ENCODE results near the gene CYREN.
"Not testable (repeated sequence)": the region's sequence is repeated elsewhere in the genome, so short reads cannot be mapped to it uniquely, and the experiment has no call there.

The CYREN gene, protein sequence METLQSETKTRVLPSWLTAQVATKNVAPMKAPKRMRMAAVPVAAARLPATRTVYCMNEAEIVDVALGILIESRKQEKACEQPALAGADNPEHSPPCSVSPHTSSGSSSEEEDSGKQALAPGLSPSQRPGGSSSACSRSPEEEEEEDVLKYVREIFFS

DNA sequence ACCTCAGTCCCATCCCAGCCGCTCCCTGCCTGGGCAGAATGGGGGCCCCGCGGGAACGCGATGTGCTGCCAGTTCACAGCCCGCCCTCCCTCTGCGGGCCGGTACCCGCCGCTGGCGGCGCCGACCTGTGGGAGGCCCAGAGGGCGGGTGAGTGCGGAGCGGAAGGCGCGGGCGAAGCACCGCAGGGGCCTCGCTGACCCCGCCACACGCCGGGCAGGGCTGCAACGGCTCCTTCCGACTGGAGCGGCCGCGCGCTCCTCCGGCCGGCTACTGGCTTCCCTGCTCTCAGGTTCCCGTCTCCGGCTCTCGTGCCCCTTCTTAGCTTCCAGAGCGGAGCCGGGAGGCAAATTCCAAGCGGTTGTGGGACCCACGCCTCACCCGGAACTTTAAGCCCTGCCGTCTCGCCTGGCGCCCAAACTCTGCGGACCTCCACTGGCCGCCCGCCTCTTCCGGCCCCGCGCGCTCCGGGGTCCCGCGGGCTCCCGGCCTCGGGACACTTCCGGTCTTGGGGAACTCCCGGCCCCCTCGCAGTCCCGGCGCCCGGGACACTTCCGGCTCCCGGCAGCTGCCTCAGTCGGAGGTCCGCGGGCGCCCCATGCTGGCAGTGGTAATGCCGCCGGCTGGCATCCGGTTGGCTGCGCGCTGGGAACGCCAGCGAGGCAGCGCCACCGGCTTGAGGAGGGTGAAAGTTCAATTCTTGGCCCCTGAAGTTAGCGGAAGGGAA is at the start of gene CYREN:
TSS of gene CYREN (minus strand) at position 434 of the 724 bp plus-strand sequence. CDS start 1,785 bp downstream, outside the sequence.
- peak; percentile 99 for DNase-seq (ENCODE audit: low spot score)

DNA sequence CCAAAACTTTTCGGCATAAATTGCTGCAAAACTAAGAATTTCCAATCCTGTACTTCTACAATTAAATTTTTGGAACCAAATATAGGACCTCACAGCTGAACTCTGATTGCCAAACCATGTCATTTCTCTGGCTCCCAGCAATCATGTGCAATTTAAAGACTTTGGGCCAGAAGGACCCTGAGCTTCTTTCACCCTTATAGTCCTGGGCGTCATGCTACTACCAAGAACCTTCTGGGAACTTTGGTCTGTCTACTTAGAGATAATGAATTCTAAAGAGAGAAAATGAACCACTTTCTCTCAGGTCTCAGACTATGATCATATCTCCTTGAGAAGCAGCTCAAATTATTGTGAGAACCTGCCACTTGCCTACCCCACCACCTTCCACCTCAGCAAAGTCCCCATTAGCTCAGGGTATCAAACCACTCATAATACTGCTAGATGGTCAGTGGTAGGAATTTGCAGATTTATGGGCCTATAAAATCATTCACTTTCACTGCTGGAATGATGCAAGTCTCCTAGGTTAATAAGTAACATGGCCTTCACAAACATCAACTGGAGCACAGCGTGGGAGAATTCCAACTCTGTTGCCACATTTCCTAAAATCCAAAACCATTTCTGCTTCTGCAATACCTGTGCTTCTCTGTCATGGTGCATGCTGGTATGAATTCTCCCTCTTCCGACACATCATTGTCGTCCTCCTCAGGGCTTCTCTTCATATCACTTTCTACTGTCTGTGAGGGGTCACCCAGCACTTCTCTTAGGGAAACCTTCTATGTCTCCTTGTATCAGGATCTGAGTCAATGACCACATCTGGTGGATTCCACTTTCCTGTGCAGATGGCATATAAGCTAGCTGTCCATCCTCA is 47.4 kb upstream of the CYREN start:
- no peak for DNase-seq (ENCODE audit: low spot score)

DNA sequence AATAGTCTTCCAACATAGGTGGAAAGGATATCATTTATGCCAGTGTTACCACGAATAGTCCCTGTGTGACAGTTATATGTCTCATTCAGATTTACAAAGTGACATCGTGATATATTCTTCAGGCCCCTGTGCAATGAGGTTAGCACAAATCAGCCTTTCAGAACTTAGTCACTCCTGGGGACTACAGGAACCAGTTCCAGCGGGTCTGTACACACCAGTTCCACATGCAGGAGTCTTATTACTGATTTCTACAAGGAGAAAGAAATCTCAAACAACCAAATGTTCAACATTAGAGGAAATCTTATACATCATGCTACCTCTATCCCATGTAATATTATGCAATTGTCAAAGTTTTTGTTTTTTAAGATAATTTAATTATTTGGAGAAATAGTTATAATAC is 45.2 kb upstream of the CYREN start:
- no peak for DNase-seq (ENCODE audit: low spot score)

DNA sequence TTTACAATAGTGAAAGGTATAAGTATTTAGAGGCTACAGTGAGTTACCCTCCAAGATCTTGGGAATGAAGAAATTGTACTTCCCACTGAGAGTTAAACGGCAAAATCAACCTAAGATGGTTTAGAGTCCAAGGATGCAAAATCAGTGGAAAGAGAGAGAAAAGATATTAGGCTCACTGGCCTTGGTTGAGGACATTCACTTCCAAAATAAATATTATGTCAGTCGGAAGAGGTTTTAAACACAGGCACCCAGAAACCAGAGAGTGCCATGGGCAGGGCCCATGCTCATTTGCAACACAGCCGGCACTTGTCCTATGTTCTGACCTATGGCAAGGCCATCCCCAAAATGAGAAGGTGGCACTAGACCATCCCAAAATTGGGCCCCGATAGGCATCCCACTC is 44.7 kb upstream of the CYREN start:
- no peak for DNase-seq (ENCODE audit: low spot score)

DNA sequence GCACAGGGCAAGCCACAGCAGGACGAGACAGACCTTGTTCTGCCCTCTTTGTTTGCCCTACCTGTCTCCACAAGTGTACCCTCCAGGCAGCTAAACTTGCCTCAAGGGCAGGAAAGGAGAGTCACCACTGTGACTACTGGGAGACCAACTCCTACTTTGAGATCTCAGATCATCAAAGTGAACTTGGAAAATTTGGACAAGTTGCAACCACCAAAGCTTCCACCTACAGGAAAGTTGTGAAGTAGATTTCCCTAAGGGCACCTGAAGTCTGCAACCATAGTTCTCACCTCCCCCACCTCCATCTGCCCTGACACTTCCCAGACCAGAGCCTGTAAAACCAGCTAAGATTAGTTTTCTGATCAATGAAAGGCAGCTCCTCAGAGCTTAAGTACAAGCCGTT is 43.3 kb upstream of the CYREN start:
- no peak for DNase-seq (ENCODE audit: low spot score)

DNA sequence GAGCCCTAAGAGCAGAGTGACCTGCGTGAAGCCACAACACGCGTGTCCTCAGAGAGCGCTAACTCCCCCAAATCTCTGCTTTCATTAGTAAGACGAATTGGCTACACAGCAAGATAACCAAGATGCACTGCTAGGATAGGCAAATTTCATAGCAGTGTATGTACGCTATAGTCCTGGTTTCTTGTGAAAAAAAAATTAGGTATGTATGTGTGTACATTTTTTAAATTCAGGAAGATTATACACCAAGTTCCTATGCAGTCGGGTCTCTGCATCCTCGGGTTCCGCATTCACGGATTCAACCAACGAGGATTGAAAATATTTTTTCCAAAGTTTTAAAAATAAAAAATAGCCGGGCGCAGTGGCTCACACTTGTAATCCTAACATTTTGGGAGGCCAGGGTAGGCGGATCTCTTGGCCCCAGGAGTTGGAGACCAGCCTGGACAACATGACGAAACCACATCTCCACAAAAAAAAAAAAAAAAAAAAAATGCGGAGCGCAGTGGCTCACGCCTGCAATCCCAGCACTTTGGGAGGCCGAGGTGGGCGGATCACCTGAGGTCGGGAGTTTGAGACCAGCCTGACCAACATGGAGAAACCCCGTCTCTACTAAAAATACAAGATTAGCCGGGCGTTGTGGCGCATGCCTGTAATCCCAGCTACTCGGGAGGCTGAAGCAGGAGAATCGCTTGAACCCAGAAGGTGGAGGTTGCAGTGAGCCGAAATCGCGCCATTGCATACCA is 41.6 kb upstream of the CYREN start:
- DNase-seq (ENCODE audit: low spot score), result not testable (repeated sequence)

DNA sequence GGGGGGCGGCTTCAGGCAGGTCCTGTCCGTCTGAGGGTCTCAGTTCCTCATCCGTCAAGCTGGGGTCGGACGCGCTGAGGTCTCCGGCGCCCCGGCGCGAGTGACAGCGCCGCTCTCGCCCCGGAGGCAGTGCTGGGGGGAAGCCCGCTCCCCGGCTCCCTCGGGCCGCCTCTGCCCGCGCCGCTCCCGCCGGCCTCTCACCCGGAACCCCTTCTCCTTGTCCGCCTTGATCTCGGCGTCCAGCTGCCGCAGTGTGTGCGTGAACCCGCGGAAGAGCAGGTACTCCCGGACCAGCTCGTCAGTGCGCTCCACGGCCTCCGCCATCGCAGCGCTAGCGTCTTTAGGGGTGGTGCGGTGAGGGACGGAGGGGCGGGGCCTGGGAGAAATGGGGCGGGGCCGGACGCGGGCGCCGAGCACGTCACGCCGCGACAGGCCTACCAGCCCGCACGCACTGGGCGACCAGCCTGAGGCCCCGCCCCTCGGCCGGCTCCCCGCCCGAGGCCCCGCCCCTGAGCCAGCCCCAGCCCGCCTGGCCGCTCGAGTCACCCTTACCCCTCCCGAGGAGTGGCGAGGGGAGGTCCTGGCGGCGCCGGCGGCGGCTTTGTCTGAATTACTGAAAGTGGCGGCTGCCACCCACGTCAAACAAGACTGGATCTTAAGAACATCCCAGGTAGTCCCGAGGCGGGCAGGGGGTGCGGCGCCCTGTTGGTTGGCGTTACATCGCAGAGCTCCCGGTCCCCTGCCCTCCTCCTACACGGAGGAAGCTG is 40.9 kb upstream of the CYREN start, which contains the start of gene WDR91:
TSS of gene WDR91 (minus strand) at position 348 of the 767 bp plus-strand sequence. CDS start at position 324, 24 bp downstream.
- peak; percentile 100 for DNase-seq (ENCODE audit: low spot score)

DNA sequence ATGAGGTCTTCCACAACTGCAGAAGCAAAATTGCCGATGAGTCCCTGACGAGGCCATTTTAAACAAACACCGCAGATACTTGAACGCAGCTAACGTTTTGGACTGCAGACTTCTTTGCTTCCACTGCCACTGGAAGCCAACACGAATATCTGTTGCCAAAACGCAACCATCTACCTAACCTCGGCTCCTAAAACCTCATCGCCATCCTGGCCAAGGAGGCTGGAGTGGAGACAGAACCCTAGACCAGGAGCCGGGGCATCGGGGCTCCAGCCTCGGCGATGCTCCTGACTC is 40.3 kb upstream of the CYREN start:
- no peak for DNase-seq (ENCODE audit: low spot score)

DNA sequence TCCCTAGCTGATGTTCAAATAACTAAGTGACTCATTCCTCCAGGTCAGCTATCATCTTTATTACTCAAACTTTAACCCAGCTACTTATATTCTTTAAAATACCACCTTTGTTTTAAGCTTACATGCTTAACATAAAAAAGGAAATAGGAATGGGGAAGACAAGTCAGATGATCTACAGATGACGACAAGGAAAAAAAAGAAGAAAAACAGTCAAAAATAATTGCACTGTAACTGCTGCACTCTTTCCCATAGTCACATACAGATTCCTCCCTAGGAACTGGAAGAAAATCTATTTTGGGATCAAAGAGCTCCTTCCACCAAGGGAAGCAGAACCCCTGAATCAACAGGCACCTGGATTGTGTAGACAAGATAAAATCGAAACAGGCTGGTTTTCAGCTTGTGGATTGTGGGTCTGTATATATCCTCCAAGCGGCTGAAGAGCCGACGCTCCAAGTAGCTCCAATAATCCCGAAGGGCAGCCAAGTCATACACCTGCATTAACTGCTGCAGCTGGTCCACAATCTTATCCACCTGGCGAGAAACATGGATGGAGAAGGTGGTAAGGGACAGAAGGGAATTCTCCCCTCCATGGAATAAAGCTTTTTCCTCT is 38.8 kb upstream of the CYREN start:
- peak; percentile 93 for DNase-seq (ENCODE audit: low spot score)

DNA sequence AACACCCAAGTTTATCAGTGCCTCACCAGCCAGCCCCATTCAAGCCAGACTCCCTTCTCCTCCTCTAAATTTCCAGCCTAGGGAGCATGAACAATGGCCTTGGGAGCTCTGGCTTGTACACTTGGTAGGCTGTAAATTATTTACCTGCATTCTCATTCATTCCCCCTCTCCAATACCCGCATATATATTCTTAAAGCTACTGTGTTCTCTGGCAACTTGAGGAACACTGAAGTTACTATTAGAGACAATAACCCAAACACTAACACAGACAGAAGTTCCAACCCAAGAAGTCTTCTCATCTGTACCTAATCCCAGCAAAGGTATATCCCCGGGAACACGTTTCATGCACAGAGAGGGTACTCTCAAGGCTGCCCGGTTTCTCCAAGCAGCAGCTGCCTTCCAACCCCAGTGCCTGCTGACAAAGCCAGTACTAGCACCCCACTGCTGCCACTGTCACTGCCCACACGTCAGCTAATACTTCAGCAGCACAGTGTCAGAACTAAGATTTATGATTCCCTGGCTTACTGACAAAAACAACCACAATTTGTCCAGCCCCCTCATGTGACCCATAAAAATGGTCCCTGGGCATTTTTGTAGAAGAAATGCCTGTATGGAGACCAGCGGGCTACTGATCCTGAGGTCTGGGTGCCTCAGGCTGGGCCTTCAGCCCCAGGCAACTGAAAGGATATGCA is 37.7 kb upstream of the CYREN start:
- DNase-seq (ENCODE audit: low spot score), result peak; percentile 95

DNA sequence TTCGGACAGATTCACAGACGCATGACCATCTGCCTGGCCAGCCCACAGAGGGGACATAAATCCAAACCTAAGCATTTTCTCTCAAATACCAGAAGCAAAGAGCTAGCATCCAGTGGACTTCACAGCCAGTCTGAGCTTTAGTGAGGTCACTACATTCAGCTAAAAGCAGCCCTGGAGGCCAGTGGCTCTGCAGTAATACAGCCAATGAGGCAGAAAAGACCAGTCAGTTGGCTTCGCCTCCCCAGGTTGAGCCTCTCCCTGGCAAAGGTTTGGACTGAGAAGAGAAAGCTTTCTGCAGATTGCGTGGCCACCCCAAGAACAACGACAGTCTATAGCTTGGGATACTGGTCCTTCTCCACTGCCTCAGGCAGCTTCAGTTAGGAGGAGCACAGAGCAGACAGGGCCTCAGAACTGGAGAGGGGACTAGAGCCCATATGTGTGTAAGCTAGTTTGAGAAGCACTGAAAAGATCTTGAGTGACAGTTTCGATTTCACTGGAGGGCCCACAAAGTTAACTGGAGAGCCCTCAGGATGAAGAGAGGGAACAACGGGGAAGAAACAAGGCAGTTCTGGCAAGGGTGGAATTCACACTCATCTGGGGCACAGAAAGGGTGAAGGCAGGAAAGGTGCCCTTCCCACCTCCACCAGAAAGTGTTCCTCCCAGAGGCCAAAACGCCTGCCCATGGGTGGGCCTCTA is 37.0 kb upstream of the CYREN start:
- DNase-seq (ENCODE audit: low spot score), result no peak

DNA sequence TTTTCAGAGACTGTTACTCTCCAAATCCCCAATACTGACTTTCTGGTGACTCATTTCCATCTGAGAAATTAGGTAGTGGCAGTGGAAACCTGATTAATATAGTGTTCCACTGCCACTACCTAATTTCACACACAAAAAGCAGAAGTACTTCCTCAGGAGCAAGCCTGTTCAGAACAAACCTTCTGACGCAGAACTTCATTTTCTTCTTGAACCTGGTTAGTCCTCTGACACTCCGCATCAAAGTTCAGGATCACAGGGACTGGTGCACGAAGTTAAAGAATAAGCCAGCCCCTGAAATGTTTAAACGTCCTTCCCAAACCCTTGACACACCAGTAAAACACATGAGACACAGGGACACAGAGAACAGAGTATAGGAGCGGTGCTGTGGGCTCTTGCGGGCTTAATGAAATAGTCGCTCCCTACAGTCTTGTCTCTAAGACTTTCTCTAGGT is 36.5 kb upstream of the CYREN start:
- DNase-seq (ENCODE audit: low spot score), result no peak

DNA sequence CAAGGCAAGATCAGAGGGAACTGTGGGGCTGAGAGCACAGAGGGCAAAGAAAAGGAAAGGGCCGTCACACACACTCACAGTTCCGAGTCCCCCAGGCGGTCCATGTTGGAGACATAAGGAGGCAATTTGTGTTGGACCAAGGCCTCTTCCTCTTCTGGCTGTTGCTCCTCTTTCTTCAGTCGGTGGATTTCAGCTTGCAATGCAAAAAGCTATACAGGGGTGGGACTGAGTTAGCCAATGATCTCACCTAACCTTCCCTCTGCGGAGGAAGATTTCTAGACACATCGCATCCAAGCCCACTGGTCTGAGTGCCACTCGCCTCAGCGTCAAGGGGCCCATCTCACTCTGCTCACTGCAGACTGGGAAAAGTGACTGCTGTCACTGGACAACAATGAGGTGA is 35.3 kb upstream of the CYREN start:
- no peak for DNase-seq (ENCODE audit: low spot score)

DNA sequence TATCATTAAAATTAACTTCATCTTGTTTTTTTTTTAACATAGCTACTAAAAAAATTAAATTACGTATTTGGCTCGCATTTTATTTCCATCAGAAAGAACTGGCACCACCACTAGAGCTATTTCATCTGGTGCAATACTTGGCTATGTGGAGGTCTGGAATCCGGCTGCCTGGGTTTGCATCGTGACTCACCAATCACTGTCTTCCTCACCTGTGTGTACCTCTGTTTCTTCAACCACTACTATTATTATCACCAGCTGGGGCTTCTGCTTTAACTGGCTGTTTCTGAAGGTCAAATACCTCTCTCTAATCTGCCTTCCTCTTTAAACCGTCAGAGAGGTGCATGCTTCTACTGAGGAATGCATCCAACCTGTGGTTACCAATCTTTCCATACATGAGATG is 34.4 kb upstream of the CYREN start:
- no peak for DNase-seq (ENCODE audit: low spot score)

DNA sequence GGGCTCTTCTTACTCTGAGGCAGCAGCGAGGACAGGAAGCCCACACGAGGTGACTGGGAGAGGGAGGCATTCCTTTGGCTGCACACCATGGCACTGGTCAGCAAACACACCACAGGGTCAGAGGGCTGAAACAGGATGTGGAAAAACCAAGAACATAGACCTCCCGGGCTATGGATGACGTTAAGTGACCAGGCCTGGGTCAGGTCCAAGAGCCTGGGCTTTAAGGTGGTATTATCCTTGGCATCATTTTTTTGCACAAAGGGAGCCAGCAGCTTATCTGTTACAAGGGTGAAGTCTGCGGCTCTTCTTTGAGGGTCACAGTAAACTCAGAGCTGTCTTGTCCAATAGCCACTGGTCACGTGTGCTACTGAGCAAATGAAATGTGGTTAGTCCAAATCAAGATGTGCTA is 33.8 kb upstream of the CYREN start:
- DNase-seq (ENCODE audit: low spot score), result no peak

DNA sequence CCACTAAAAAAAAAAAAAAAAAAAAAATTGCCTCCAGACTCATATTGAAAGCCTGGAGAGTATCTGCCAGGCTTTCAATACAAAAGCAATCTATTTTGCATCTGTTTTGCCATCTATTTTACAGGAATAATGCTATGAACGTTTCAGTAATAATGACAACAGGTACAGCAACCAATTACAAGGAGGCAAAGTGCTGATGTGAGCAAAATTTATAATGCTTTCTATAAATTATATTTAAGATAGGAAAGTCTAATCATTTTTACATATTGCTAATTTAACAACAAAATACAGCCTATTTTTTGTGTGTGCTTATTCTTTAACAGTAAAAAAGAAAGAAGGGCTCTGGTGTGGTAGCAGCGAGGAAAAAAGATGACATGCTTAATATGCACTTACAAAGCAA is 30.8 kb upstream of the CYREN start:
- no peak for DNase-seq (ENCODE audit: low spot score)

DNA sequence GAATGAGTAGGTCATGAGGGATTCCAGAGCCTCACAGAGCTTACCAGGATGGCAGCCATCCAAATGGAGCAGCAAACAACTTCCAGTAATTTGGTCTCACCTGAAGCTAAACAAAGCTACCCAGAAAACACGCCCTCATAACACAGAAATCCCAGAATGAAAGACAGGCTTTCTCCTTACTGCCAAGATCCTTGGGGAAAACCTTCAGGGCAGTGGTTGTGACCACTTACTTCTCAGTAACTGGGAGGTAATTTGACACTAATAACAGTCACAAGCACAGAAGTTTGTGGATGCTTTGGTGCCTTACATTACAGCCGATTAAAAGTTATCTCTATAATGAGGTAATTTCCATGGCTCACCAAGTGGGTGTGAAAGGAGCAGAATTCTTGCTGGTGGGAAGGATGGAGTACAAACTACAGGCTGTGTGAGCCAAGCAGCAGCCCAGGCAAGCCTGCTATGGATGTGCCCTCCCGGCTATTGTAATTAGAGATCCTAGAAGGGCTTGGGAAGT is 30.4 kb upstream of the CYREN start:
- peak; percentile 69 for DNase-seq (ENCODE audit: low spot score)

DNA sequence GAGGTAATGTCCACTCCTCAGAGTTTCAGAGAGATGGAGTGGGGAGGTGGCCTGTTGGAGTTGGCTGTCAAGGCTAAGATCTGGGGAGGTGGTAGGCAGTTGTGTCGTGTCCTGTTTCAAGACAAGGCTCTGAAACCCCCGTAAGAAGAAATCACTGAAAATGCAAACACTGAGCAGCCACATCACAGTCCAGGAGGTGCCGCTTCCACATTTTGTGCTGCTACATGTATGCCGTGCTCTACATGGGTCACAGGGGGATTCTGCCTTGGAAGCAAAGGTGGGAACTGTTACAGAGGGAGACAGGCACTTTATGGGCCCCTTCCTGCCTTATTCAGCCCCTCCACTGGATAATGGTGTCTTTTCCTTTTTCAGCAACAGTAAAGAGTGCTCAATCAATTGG is 28.9 kb upstream of the CYREN start:
- no peak for DNase-seq (ENCODE audit: low spot score)

DNA sequence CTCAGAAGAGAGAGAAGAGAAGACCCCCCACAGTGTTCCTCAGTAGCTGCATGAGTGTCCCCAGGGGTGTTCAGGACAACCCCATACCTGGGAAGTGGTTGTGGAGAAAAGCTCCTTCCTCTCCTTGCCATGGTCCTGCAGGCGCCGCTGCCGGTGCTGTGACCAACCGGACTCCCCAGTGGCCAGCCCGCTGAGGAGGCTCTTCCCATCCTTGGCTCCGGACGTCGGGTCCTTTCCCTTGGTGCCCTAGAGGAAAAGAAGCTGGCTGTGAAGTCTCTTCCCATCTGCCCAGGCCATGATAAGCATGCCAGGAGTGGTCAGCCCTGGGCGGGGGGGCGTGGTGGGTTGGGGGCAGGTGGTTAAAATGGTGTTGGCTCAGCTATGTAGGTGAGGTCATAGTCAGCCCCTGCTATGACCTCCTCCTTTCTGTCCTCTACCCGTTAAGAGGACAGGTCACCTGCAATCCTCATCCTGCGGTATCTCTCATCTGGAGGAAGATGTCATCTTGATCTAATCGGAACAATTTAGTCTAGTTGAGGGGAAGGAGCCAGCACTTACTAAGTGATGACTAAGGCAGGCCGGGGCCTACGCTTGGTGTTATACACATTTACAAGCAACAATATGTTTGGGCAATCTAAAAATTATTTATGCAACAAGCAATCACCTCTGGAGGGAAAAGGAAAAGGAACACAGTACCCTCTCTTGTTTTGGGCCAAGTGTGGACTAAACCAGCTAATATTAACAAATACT is 27.6 kb upstream of the CYREN start:
- no peak for DNase-seq (ENCODE audit: low spot score)
